PC-9 (cell line): ENCODE measurements around the gene SMIM24. TPM values are rescaled to one million over a fixed set of nuclear protein-coding genes. Genes with fewer than 3 reads are reported as not detected.

Source experiments
- BruUV-seq: library from RNA; stranded (reverse); fragments of 400-500 nt; replicated peaks from 2 replicates; lab custom pipeline; 2021; lab: Mats Ljungman, UMichigan
- CTCF ChIA-PET: fragments of 300-600 bp; sonication (Branson Sonifier 250); formaldehyde crosslinking; loops from one replicate; lab custom pipeline; 2022; ENCODE audit warnings: antibody characterized with exemption; lab: Charles Lee
- POLR2A ChIA-PET: fragments of 300-600 bp; sonication (Branson Sonifier 250); formaldehyde crosslinking; loops from one replicate; lab custom pipeline; 2022; ENCODE audit warnings: antibody characterized with exemption; ENCODE audit not compliant: unreplicated experiment; lab: Charles Lee
- DNase-seq, 2 experiments: peaks; one replicate each; pipeline versions ENCODE4 v3.0.0 to v3.0.0-alpha.2; 2015 to 2022; ENCODE audit warnings: mixed read lengths in 1 of 2
- H2AFZ ChIP-seq: fragments of 200-600 bp; sonication (generic); 2 replicates; pipeline ENCODE4 v1.8.1; 2017; ENCODE audit warnings: antibody characterized with exemption
- H3F3A ChIP-seq: fragments of 200-600 bp; sonication (generic); 2 replicates; pipeline ENCODE4 v1.8.1; 2017; ENCODE audit warnings: antibody characterized with exemption, mild to moderate bottlenecking, low read depth; ENCODE audit not compliant: insufficient read depth
- H3K27ac ChIP-seq: fragments of 200-600 bp; sonication (generic); 2 replicates; pipeline ENCODE4 v1.6.1; 2016; ENCODE audit warnings: mixed run types
- H3K27me3 ChIP-seq: fragments of 200-600 bp; sonication (generic); 2 replicates; pipeline ENCODE4 v1.6.1; 2016; ENCODE audit warnings: low read depth, mixed run types; ENCODE audit not compliant: insufficient read depth
- H3K36me3 ChIP-seq: fragments of 200-600 bp; sonication (generic); 2 replicates; pipeline ENCODE4 v1.6.1; 2016; ENCODE audit warnings: low read depth, mixed run types
- H3K4me1 ChIP-seq: fragments of 200-600 bp; sonication (generic); replicated peaks from 2 replicates; pipeline ENCODE4 v1.6.1; 2016; ENCODE audit warnings: mixed run types; ENCODE audit not compliant: insufficient read depth
- H3K4me2 ChIP-seq: fragments of 200-600 bp; sonication (generic); 2 replicates; pipeline ENCODE4 v1.6.1; 2017; ENCODE audit warnings: mixed run types
- H3K4me3 ChIP-seq: fragments of 200-600 bp; sonication (generic); 2 replicates; pipeline ENCODE4 v1.6.1; 2016; ENCODE audit warnings: mixed run types
- H3K79me2 ChIP-seq: fragments of 200-600 bp; sonication (generic); 2 replicates; pipeline ENCODE4 v1.6.1; 2017; ENCODE audit warnings: low read depth, mixed run types
- H3K9me2 ChIP-seq: fragments of 200-600 bp; sonication (generic); 2 replicates; pipeline ENCODE4 v1.8.1; 2017; ENCODE audit warnings: mild to moderate bottlenecking; ENCODE audit not compliant: insufficient read depth
- H3K9me3 ChIP-seq: fragments of 200-600 bp; sonication (generic); 2 replicates; pipeline ENCODE4 v1.8.1; 2016; ENCODE audit warnings: low read depth; ENCODE audit not compliant: insufficient read depth
- H4K20me1 ChIP-seq: fragments of 200-600 bp; sonication (generic); 2 replicates; pipeline ENCODE4 v1.8.1; 2017; ENCODE audit not compliant: insufficient read depth
- EZH2 ChIP-seq: fragments of 200-600 bp; sonication (generic); IDR thresholded peaks from 2 replicates; pipeline ENCODE4 v1.8.0; 2017; ENCODE audit warnings: antibody characterized with exemption, low read depth
- intact Hi-C: fragments of 100-400 bp; cut with micrococcal nuclease; formaldehyde crosslinking; loops from one replicate; pipeline ENCODE4 v1.10.0; 2022; ENCODE audit not compliant: unreplicated experiment
- total RNA-seq: library from RNA; stranded (reverse); gene quantifications from 2 replicates; pipeline ENCODE4 v1.2.3, GENCODE V29; 2021
- TF ChIP-seq, protein P1 (sequence below): fragments of 200-600 bp; sonication (generic); conservative IDR thresholded peaks from 2 replicates; pipeline ENCODE4 v1.6.1; 2017; ENCODE audit warnings: mixed run types, antibody characterized with exemption, mild to moderate bottlenecking, moderate library complexity

The SMIM24 gene
- total RNA-seq, 1 experiment from 2014 or later: not detected

- H3F3A ChIP-seq: no peaks in the 10 kb centered on the region; the same call in 1 of the 2 replicates
- no peak overlapping the region for H3K4me2 ChIP-seq
- BruUV-seq: no TSS peak
- CTCF ChIA-PET: no interaction called here
- no peaks in the 10 kb centered on the region; the same call in 1 of the 2 replicates for H4K20me1 ChIP-seq
- no peak overlapping the region for H3K27ac ChIP-seq
- no peak overlapping the region for H3K4me3 ChIP-seq
- no peak for DNase-seq
- H3K4me1 ChIP-seq: no peaks in the 10 kb centered on the region
- POLR2A ChIA-PET: no interaction called here
- H3K36me3 ChIP-seq: no peaks in the 10 kb centered on the region
- intact Hi-C loops: no loop called here
- no peaks in the 10 kb centered on the region for H3K79me2 ChIP-seq
- no peaks in the 10 kb centered on the region for H3K9me3 ChIP-seq
- no peaks in the 10 kb centered on the region for H3K9me2 ChIP-seq
- no peak for TF ChIP-seq EZH2
- H3K27me3 ChIP-seq: no peaks in the 10 kb centered on the region
- no peak overlapping the region for H2AFZ ChIP-seq
Observed at GRCh38 chr19:3443840-3444694, 36.3 kb downstream of the SMIM24 start.

- Histone ChIP-seq H3F3A (no peaks in the 10 kb centered on the region), H3K9me2 (no peaks in the 10 kb centered on the region), H3K4me2 (no peak overlapping the region), H3K36me3 (no peaks in the 10 kb centered on the region), H3K27ac (no peak overlapping the region), H2AFZ (no peak overlapping the region), H3K4me1 (no peaks in the 10 kb centered on the region), H3K9me3 (no peaks in the 10 kb centered on the region), H3K79me2 (no peaks in the 10 kb centered on the region), H3K27me3 (no peaks in the 10 kb centered on the region), H3K4me3 (no peak overlapping the region), H4K20me1 (no peaks in the 10 kb centered on the region; the same call in 1 of the 2 replicates)
- POLR2A ChIA-PET: no interaction called here
- BruUV-seq: no TSS peak
- DNase-seq: no peak
- CTCF ChIA-PET: no interaction called here
- intact Hi-C loops: no loop called here
- TF ChIP-seq EZH2: no peak
- TF ChIP-seq, protein P1, sequence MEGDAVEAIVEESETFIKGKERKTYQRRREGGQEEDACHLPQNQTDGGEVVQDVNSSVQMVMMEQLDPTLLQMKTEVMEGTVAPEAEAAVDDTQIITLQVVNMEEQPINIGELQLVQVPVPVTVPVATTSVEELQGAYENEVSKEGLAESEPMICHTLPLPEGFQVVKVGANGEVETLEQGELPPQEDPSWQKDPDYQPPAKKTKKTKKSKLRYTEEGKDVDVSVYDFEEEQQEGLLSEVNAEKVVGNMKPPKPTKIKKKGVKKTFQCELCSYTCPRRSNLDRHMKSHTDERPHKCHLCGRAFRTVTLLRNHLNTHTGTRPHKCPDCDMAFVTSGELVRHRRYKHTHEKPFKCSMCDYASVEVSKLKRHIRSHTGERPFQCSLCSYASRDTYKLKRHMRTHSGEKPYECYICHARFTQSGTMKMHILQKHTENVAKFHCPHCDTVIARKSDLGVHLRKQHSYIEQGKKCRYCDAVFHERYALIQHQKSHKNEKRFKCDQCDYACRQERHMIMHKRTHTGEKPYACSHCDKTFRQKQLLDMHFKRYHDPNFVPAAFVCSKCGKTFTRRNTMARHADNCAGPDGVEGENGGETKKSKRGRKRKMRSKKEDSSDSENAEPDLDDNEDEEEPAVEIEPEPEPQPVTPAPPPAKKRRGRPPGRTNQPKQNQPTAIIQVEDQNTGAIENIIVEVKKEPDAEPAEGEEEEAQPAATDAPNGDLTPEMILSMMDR: no peak
Observed at GRCh38 chr19:3442487-3443071, 37.7 kb downstream of the SMIM24 start.

- H3F3A ChIP-seq: no peaks in the 10 kb centered on the region
- no peaks in the 10 kb centered on the region for H3K9me3 ChIP-seq
- no peaks in the 10 kb centered on the region for H3K9me2 ChIP-seq
- no peaks in the 10 kb centered on the region for H3K27me3 ChIP-seq
- no peaks in the 10 kb centered on the region; the same call in 1 of the 2 replicates for H4K20me1 ChIP-seq
- no peak overlapping the region for H3K27ac ChIP-seq
- no peaks in the 10 kb centered on the region for H3K4me1 ChIP-seq
- no peak overlapping the region for H3K4me3 ChIP-seq
- H3K79me2 ChIP-seq: no peaks in the 10 kb centered on the region
- no peak for DNase-seq
- ChIA-PET CTCF (no interaction called here), POLR2A (interaction anchor here (0.6 kb wide), 1 partner anchor 422 kb away, joined by 5 read pairs; no protein-coding TSS in a partner anchor)
- TF ChIP-seq, protein P1: no peak
- TF ChIP-seq EZH2: no peak
- H3K36me3 ChIP-seq: no peaks in the 10 kb centered on the region
- intact Hi-C loops: no loop called here
- H3K4me2 ChIP-seq: no peak overlapping the region
- H2AFZ ChIP-seq: no peak overlapping the region
- BruUV-seq: no TSS peak
Observed at GRCh38 chr19:3441986-3442329, 38.4 kb downstream of the SMIM24 start.
